Activated CD4-positive, alpha-beta memory T cell treated with anti-CD3 and anti-CD28 coated beads, Interleukin-2, amount 10 ng/mL, durations not matched to agents 7 days and 5 days (primary cell): Measurements from ENCODE around the gene ATG4D. TPM values are rescaled to one million over a fixed set of nuclear protein-coding genes. Genes with fewer than 3 reads are reported as not detected.

Source experiments
- CTCF ChIA-PET: fragments of 350-600 bp; sonication (Branson Sonifier 250); formaldehyde crosslinking; loops from one replicate; lab custom pipeline; 2021; ENCODE audit warnings: antibody characterized with exemption, inconsistent platforms; lab: Charles Lee
- POLR2A ChIA-PET: fragments of 350-600 bp; sonication (Branson Sonifier 250); formaldehyde crosslinking; loops from one replicate; lab custom pipeline; 2021; ENCODE audit warnings: antibody characterized with exemption; lab: Charles Lee
- DNase-seq: peaks from one replicate; pipeline ENCODE4 v3.0.0-alpha.2; 2020
- H3K27ac Mint-ChIP-seq: one replicate; pipeline ENCODE4 v1.8.0; 2021; ENCODE audit warnings: mild to moderate bottlenecking, mixed read lengths
- H3K27me3 Mint-ChIP-seq: one replicate; pipeline ENCODE4 v1.8.0; 2021; ENCODE audit warnings: mixed read lengths
- H3K36me3 Mint-ChIP-seq: one replicate; pipeline ENCODE4 v1.8.0; 2021; ENCODE audit warnings: low read depth, mixed read lengths
- H3K4me1 Mint-ChIP-seq: one replicate; pipeline ENCODE4 v1.8.0; 2021; ENCODE audit warnings: mixed read lengths
- H3K4me3 Mint-ChIP-seq: one replicate; pipeline ENCODE4 v1.8.0; 2021; ENCODE audit warnings: mild to moderate bottlenecking, mixed read lengths
- H3K9me3 Mint-ChIP-seq: one replicate; pipeline ENCODE4 v1.8.0; 2021; ENCODE audit warnings: mixed read lengths
- total RNA-seq, 2 experiments: library from RNA; stranded (reverse); gene quantifications; one replicate each; pipeline ENCODE4 v1.2.3, GENCODE V29; 2021

ATG4D gene
- total RNA-seq: 10 to 100 TPM; 38.1 to 39.2 TPM

- H3K27ac Mint-ChIP-seq: peak within 1 kb of the TSS; percentile 84
- ChIA-PET POLR2A (interaction anchor here (1.0 to 2.2 kb wide), 6 partner anchors 18 to 58 kb away, joined by 3 to 7 read pairs (median 3); no protein-coding TSS in a partner anchor), CTCF (interaction anchor here (0.6 to 3.2 kb wide), 6 partner anchors 8 to 156 kb away, joined by 3 to 13 read pairs (median 4); partner anchors contain the start of gene CDKN2D)
- H3K4me1 Mint-ChIP-seq: peaks cover 16% of the 10 kb centered on the region
- H3K27me3 Mint-ChIP-seq: peaks cover 16% of the 10 kb centered on the region
- peaks cover 13% of the 10 kb centered on the region for H3K36me3 Mint-ChIP-seq
- no peaks in the 10 kb centered on the region for H3K9me3 Mint-ChIP-seq
- DNase-seq: peak; percentile 83
- H3K4me3 Mint-ChIP-seq: peak within 1 kb of the TSS; percentile 91
These were observed at the start of gene ATG4D for GRCh38 chr19:10543420-10544241. Gene ATG4D, plus strand, starts transcription at chr19:10543904. Its CDS starts 187 bp downstream, at chr19:10544091.

- Mint-ChIP-seq H3K4me1 (peaks cover 36% of the 10 kb centered on the region), H3K4me3 (no peak overlapping the region), H3K36me3 (peaks cover 49% of the 10 kb centered on the region), H3K9me3 (no peaks in the 10 kb centered on the region), H3K27me3 (no peaks in the 10 kb centered on the region), H3K27ac (no peak overlapping the region)
- POLR2A ChIA-PET: interaction anchor here (1.2 kb wide), 1 partner anchor 72 kb away, joined by 3 read pairs; no protein-coding TSS in a partner anchor
- CTCF ChIA-PET: interaction anchor here (0.6 to 1.9 kb wide), 5 partner anchors 9 to 72 kb away, joined by 3 to 7 read pairs (median 4); no protein-coding TSS in a partner anchor
- DNase-seq: no peak
These were observed 46.3 kb upstream of the ATG4D start for GRCh38 chr19:10497371-10497770.

GRCh38 chr19:10499550-10500246 is 44.0 kb upstream of the ATG4D start:
- DNase-seq: no peak
- CTCF ChIA-PET: interaction anchor here (0.7 to 1.9 kb wide), 4 partner anchors 10 to 337 kb away, joined by 3 to 7 read pairs (median 4); no protein-coding TSS in a partner anchor
- Mint-ChIP-seq H3K4me1 (peaks cover 42% of the 10 kb centered on the region), H3K27me3 (no peaks in the 10 kb centered on the region), H3K9me3 (no peaks in the 10 kb centered on the region), H3K27ac (peak overlapping the region; percentile 83), H3K4me3 (peak overlapping the region; percentile 55), H3K36me3 (peaks cover 45% of the 10 kb centered on the region)
- POLR2A ChIA-PET: interaction anchor here (0.9 to 1.3 kb wide), 2 partner anchors 10 to 357 kb away, joined by 3 read pairs; no protein-coding TSS in a partner anchor

GRCh38 chr19:10500247-10500592 is 43.5 kb upstream of the ATG4D start:
- H3K9me3 Mint-ChIP-seq: no peaks in the 10 kb centered on the region
- H3K4me1 Mint-ChIP-seq: peaks cover 42% of the 10 kb centered on the region
- peak overlapping the region; percentile 53 for H3K27ac Mint-ChIP-seq
- POLR2A ChIA-PET: interaction anchor here (0.9 kb wide), 1 partner anchor 11 kb away, joined by 3 read pairs; no protein-coding TSS in a partner anchor
- peak overlapping the region; percentile 55 for H3K4me3 Mint-ChIP-seq
- CTCF ChIA-PET: interaction anchor here (0.7 to 1.7 kb wide), 4 partner anchors 9 to 336 kb away, joined by 3 to 4 read pairs (median 4); no protein-coding TSS in a partner anchor
- DNase-seq: no peak
- peaks cover 41% of the 10 kb centered on the region for H3K36me3 Mint-ChIP-seq
- H3K27me3 Mint-ChIP-seq: no peaks in the 10 kb centered on the region

GRCh38 chr19:10501971-10502523 is 41.7 kb upstream of the ATG4D start:
- H3K36me3 Mint-ChIP-seq: peaks cover 35% of the 10 kb centered on the region
- CTCF ChIA-PET: interaction anchor here (1.7 kb wide), 1 partner anchor 198 kb away, joined by 4 read pairs; no protein-coding TSS in a partner anchor
- peak overlapping the region; percentile 96 for H3K4me3 Mint-ChIP-seq
- peaks cover 48% of the 10 kb centered on the region for H3K4me1 Mint-ChIP-seq
- peak; percentile 55 for DNase-seq
- H3K27me3 Mint-ChIP-seq: no peaks in the 10 kb centered on the region
- peak overlapping the region; percentile 89 for H3K27ac Mint-ChIP-seq
- H3K9me3 Mint-ChIP-seq: no peaks in the 10 kb centered on the region
- POLR2A ChIA-PET: interaction anchor here (1.0 to 1.9 kb wide), 8 partner anchors 18 to 151 kb away, joined by 3 to 7 read pairs (median 4); partner anchors contain the start of gene KRI1

GRCh38 chr19:10502524-10503001 is 41.1 kb upstream of the ATG4D start:
- peaks cover 31% of the 10 kb centered on the region for H3K36me3 Mint-ChIP-seq

GRCh38 chr19:10503002-10503789 is 40.5 kb upstream of the ATG4D start, which contains the start of gene KEAP1:
Gene KEAP1, minus strand, starts transcription at chr19:10503356. Its CDS starts 3,323 bp downstream, at chr19:10500033.
- peak within 1 kb of the TSS; percentile 91 for H3K27ac Mint-ChIP-seq
- ChIA-PET CTCF (interaction anchor here (0.7 to 1.6 kb wide), 3 partner anchors 69 to 197 kb away, joined by 3 to 4 read pairs (median 3); no protein-coding TSS in a partner anchor), POLR2A (interaction anchor here (0.6 to 1.9 kb wide), 8 partner anchors 10 to 102 kb away, joined by 3 to 7 read pairs (median 3); partner anchors contain the start of gene KRI1)
- DNase-seq: peak; percentile 47
- peaks cover 30% of the 10 kb centered on the region for H3K36me3 Mint-ChIP-seq
- H3K4me1 Mint-ChIP-seq: peaks cover 42% of the 10 kb centered on the region
- no peaks in the 10 kb centered on the region for H3K27me3 Mint-ChIP-seq
- no peaks in the 10 kb centered on the region for H3K9me3 Mint-ChIP-seq
- H3K4me3 Mint-ChIP-seq: peak within 1 kb of the TSS; percentile 96

More at GRCh38 chr19:10502524-10503001, 41.1 kb upstream of the ATG4D start:
- Mint-ChIP-seq H3K27me3 (no peaks in the 10 kb centered on the region), H3K9me3 (no peaks in the 10 kb centered on the region), H3K27ac (peak overlapping the region; percentile 89), H3K4me1 (peaks cover 44% of the 10 kb centered on the region), H3K4me3 (peak overlapping the region; percentile 96)
- ChIA-PET CTCF (no interaction called here), POLR2A (interaction anchor here (0.6 to 1.9 kb wide), 7 partner anchors 10 to 102 kb away, joined by 3 to 7 read pairs (median 3); partner anchors contain the start of gene KRI1)
- DNase-seq: peak; percentile 94

- Mint-ChIP-seq H3K4me1 (peaks cover 37% of the 10 kb centered on the region), H3K27ac (no peak overlapping the region), H3K36me3 (peaks cover 7% of the 10 kb centered on the region), H3K27me3 (no peaks in the 10 kb centered on the region), H3K9me3 (no peaks in the 10 kb centered on the region), H3K4me3 (peak overlapping the region; percentile 25)
- DNase-seq: peak; percentile 87
- CTCF ChIA-PET: interaction anchor here (0.5 to 2.2 kb wide), 10 partner anchors 13 to 194 kb away, joined by 3 to 5 read pairs (median 3); no protein-coding TSS in a partner anchor
- POLR2A ChIA-PET: interaction anchor here (1.5 to 1.9 kb wide), 3 partner anchors 12 to 147 kb away, joined by 5 to 6 read pairs (median 5); partner anchors contain the start of gene S1PR5
These were observed 38.0 kb upstream of the ATG4D start for GRCh38 chr19:10505583-10506229.

GRCh38 chr19:10508036-10508435 is 35.7 kb upstream of the ATG4D start:
- H3K27ac Mint-ChIP-seq: no peak overlapping the region
- no peak overlapping the region for H3K4me3 Mint-ChIP-seq
- H3K9me3 Mint-ChIP-seq: no peaks in the 10 kb centered on the region
- ChIA-PET CTCF (interaction anchor here (0.6 to 3.4 kb wide), 10 partner anchors 16 to 197 kb away, joined by 3 to 17 read pairs (median 4); partner anchors contain the start of gene QTRT1), POLR2A (interaction anchor here (0.8 kb wide), 1 partner anchor 18 kb away, joined by 3 read pairs; no protein-coding TSS in a partner anchor)
- no peak for DNase-seq
- H3K36me3 Mint-ChIP-seq: no peaks in the 10 kb centered on the region
- peaks cover 29% of the 10 kb centered on the region for H3K4me1 Mint-ChIP-seq
- H3K27me3 Mint-ChIP-seq: peaks cover 9% of the 10 kb centered on the region

- peaks cover 16% of the 10 kb centered on the region for H3K27me3 Mint-ChIP-seq
- DNase-seq: peak; percentile 37
- H3K36me3 Mint-ChIP-seq: no peaks in the 10 kb centered on the region
- ChIA-PET POLR2A (interaction anchor here (0.8 to 1.4 kb wide), 3 partner anchors 17 to 59 kb away, joined by 3 to 4 read pairs (median 3); no protein-coding TSS in a partner anchor), CTCF (interaction anchor here (0.6 to 3.4 kb wide), 12 partner anchors 9 to 193 kb away, joined by 3 to 17 read pairs (median 4); partner anchors contain the start of genes CDC37 and QTRT1)
- H3K4me1 Mint-ChIP-seq: peaks cover 25% of the 10 kb centered on the region
- H3K4me3 Mint-ChIP-seq: no peak overlapping the region
- H3K27ac Mint-ChIP-seq: peak overlapping the region; percentile 32
- no peaks in the 10 kb centered on the region for H3K9me3 Mint-ChIP-seq
These were observed 35.0 kb upstream of the ATG4D start for GRCh38 chr19:10508707-10509106.
